Large intestine (tissue), 3 donors: ENCODE data around the gene H2BW2. TPM values are rescaled to one million over a fixed set of nuclear protein-coding genes. Genes with fewer than 3 reads are reported as not detected.
"Not testable (repeated sequence)": the region's sequence is repeated elsewhere in the genome, so short reads cannot be mapped to it uniquely, and the experiment has no call there.

Source experiments
- DNase-seq, 2 donors: peaks; one replicate each; pipeline versions ENCODE4 v3.0.0 to v3.0.0-alpha.2; 2013
- H3K27ac ChIP-seq: one replicate; pipeline ENCODE4 v1.5.1; 2013; ENCODE audit warnings: low read length
- H3K27me3 ChIP-seq: 2 replicates; pipeline ENCODE4 v1.6.1; 2013; ENCODE audit warnings: low read length; ENCODE audit not compliant: control insufficient read depth, insufficient read depth
- H3K36me3 ChIP-seq: 2 replicates; pipeline ENCODE4 v1.6.1; 2013; ENCODE audit warnings: low read length; ENCODE audit not compliant: control insufficient read depth, insufficient read depth
- H3K4me1 ChIP-seq: one replicate; pipeline ENCODE4 v1.6.1; 2013; ENCODE audit warnings: low read length; ENCODE audit not compliant: control insufficient read depth, insufficient read depth
- H3K4me3 ChIP-seq: one replicate; pipeline ENCODE4 v1.5.1; 2013; ENCODE audit warnings: low read length
- H3K9me3 ChIP-seq: one replicate; pipeline ENCODE4 v1.6.1; 2013; ENCODE audit warnings: mild to moderate bottlenecking, low read depth, low read length, moderate library complexity; ENCODE audit not compliant: control insufficient read depth
- WGBS: methylation state at CpG from one replicate; pipeline ENCODE4 v1.1.5; 2013; ENCODE audit warnings: low lambda C conversion rate; ENCODE audit not compliant: insufficient coverage; 5-methylcytosine and 5-hydroxymethylcytosine counted together
- polyA plus RNA-seq: library from polyadenylated mRNA; unstranded; fragments of 120-200 nt; gene quantifications from one replicate; pipeline ENCODE4 v1.2.1, GENCODE V29; 2013

Gene H2BW2
- polyA plus RNA-seq, 1 donor, result not detected

DNA sequence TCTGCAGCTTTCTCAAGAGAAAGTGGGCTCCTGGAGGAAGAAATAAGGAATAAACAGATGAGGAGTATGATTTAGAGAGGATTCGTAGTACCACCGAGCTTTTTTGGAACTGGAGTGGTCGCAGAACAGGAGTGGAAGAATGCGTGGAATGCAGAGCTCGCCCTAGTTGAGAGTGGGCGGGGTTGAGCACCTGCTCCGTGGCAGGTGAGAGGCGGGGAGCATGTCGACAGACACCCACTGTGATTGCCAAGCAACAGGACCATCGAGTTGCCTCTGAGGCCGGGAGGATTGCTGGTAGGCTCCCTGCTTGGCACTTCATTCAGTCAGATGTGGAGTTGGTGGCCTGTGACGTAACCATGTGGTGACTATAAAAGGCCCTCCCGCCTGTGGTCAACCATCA, 15.2 kb downstream of the H2BW2 start:
- H3K4me3 ChIP-seq, H3K27ac ChIP-seq, H3K4me1 ChIP-seq, H3K36me3 ChIP-seq, H3K27me3 ChIP-seq, DNase-seq, H3K9me3 ChIP-seq: not testable (repeated sequence)
- no CpG with 5 or more reads among the region's 13 CpGs for WGBS

DNA sequence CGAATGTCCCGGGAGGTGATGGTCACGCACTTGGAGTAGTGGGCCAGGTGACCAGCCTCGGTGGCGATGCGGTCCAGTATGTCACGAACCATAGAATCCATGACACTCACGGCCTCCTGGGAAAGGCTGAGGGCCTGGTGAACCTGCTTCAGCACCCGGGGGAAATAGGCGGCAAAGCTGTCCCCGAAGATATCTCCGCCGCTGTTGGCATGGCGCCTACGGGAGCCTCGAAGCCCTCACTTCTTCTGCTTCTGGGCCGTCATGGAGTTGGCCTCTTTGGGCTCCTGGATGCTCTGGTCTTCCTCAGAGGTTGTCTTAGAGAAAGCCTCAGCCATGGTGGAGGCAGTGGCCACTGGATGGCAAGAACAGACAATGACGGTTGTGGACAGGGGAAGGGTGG, 22.9 kb downstream of the H2BW2 start:
- not testable (repeated sequence) for H3K27me3 ChIP-seq, H3K36me3 ChIP-seq, H3K4me1 ChIP-seq, DNase-seq, H3K27ac ChIP-seq, H3K9me3 ChIP-seq, H3K4me3 ChIP-seq
- WGBS, result no CpG with 5 or more reads among the region's 18 CpGs

DNA sequence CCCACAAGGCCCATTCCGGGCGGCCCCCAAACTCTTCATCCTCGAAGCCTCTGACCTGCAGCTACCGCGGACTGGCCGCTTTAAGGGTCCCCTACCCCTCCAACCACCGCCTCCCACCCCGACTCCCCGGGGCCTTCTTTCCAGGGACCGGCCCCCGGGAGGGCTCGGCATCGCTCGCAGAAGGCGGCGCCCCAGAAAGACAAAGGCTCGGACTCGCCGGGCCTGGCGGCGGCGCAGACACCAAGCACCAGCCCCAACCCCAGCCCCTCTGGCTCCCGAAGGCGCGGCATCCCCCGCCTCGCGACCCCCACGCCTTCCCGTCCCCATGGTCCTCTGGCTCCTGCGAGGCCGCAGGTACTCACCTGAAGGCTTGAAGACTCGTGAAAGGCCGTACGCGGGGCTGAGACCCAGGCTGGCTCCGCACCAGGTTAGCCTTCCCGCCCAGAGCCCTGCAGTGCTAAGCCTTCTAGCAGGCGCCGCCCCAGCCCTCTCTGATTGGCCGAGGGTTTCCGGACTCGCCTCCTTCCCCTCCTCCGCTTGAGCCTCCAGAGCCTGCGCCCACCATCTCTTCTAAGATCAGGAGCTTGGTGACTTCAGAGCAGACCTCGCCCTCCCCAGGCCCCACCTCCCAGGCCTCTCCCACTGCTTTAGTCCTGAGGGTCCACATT, 36.2 kb downstream of the H2BW2 start, which contains the start of gene TMSB15C:
TMSB15C (minus strand) TSS at position 459 of the 668 bp plus-strand sequence.
- not testable (repeated sequence) for H3K36me3 ChIP-seq, DNase-seq, H3K4me3 ChIP-seq, H3K4me1 ChIP-seq, H3K9me3 ChIP-seq, H3K27ac ChIP-seq, H3K27me3 ChIP-seq
- WGBS, result no CpG with 5 or more reads among the region's 46 CpGs

DNA sequence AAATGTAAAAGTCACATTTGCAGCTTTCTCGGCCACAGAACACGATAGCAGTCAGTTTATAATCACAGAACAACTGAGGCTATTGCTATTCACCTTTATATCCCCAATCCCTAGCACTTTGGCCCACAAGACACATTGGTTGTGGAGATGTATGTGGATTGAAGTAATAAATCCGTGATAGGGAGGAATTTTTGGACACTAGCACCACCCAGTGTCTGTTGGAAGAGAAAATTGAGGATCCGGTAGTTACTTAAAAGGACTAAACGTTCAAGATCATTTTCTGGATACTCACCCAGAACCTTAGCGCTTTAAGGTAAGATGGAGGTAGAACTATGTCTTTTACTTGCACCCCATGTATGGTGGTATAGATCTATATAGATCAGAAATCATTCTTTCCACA, 38.1 kb downstream of the H2BW2 start:
- not testable (repeated sequence) for H3K27me3 ChIP-seq, DNase-seq, H3K4me3 ChIP-seq, H3K4me1 ChIP-seq, H3K9me3 ChIP-seq, H3K27ac ChIP-seq, H3K36me3 ChIP-seq
- no CpG with 5 or more reads among the region's 6 CpGs for WGBS

DNA sequence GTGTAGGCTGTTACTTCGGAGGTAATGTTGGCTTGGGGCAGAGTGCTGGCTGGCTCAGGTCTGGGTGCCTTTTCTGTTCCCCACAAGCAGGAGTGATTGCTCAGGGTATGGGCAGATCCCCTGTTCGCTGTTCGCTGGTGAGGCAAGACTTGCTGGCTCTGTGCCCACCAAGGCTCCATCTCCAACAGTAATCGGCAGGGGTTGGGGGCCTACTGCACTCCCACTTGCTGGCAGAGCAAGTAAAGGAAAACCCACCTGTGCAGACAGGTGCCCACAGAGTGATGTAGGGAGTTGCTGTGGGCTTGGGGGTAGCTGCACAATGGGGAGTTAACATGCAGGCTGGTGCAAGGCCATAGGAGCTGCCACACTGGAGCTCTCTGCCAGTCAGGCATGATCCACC, 44.3 kb downstream of the H2BW2 start:
- WGBS, result no CpG with 5 or more reads among the region's 4 CpGs
- DNase-seq, result no peak
- Histone ChIP-seq H3K4me3 (no peak overlapping the region), H3K9me3 (no peaks in the 10 kb centered on the region), H3K4me1 (no peaks in the 10 kb centered on the region), H3K36me3 (no peaks in the 10 kb centered on the region), H3K27me3 (no peaks in the 10 kb centered on the region), H3K27ac (no peak overlapping the region)

DNA sequence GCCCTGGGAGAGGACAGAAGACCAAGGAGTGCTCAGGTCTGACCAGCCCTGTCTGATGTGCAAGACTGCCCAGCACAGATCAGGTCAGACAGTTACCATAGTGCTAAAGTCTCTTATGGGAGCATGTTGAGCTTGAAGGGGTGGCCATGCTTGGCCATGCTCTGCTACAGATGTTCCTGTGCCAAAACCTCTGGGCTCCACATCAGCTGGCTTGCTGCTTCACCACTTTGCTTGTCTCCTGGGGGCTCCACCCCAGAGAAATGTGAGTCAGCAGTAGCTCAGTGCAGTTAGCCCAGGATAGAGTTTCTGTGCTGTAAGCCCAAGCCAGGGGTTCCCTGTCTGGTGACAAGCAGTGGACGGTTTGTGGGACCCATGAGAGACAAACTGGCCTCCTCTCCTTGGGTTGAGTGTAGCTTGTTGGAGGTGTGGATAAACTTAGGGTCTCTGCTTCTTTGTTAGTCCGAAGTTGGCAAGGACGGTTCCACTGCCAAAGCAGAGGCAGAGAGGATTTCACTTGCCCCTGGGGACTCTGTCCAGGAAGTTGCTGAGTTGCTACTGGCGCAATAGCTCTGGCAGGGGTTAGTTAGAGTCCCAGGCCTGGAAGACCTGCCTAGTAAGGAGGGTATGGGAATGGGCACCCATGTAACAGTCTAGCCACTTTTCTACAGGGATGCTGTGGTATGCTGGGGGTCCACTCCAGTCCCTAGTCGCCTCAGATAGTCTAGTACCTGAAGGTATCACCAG, 45.0 kb downstream of the H2BW2 start:
- H3K36me3 ChIP-seq, result no peaks in the 10 kb centered on the region
- H3K4me1 ChIP-seq, result no peaks in the 10 kb centered on the region
- H3K4me3 ChIP-seq, result no peak overlapping the region
- no peak overlapping the region for H3K27ac ChIP-seq
- H3K9me3 ChIP-seq, result no peaks in the 10 kb centered on the region
- DNase-seq, result no peak
- no CpG with 5 or more reads among the region's 5 CpGs for WGBS
- H3K27me3 ChIP-seq, result no peaks in the 10 kb centered on the region

DNA sequence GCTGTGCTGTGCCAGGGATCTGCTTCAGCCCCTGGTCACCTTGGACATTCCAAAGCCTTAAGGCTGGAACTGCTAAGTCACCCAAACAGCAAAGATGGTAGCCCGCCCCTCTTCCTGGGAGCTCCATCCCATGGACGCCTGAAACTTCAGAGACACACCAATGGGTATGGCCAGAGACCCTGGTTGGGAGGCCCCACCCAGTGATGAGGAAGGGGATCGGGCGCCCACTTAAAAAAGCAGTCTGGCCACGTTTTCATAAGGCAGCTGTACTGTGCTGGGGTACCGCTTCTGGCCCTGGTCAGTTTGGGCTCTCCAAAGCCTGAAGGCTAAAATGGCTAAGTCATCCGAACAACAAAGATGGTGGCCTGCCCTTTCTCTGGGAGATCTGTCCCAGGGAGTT, 45.7 kb downstream of the H2BW2 start:
- H3K4me1 ChIP-seq, result no peaks in the 10 kb centered on the region

DNA sequence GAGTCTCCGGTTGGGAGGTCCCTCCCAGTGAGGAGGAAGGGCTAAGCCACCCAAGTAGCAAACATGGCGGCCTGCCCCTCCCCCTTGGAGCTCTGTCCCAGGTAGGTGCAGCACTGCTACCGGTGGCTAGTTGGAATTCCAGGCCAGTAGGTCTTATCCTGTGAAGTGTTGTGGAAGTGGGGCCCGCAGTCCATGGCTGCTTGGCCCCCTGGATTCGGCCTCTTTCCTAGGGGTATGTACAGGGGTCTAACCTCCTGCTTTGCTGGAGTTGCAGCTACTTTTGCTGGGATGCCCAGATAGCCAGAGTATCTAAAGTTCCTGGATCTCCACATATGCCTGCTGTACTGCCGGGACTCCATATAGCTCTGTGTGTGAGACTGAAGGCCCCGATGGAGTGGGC, 46.2 kb downstream of the H2BW2 start:
- no CpG with 5 or more reads among the region's 7 CpGs for WGBS
- no peaks in the 10 kb centered on the region for H3K4me1 ChIP-seq
- no peak for DNase-seq
- no peaks in the 10 kb centered on the region for H3K27me3 ChIP-seq
- H3K27ac ChIP-seq, result no peak overlapping the region
- no peaks in the 10 kb centered on the region for H3K9me3 ChIP-seq
- no peaks in the 10 kb centered on the region for H3K36me3 ChIP-seq
- H3K4me3 ChIP-seq, result no peak overlapping the region

More for the DNA sequence above, 45.7 kb downstream of the H2BW2 start:
- Histone ChIP-seq H3K36me3 (no peaks in the 10 kb centered on the region), H3K27me3 (no peaks in the 10 kb centered on the region), H3K27ac (no peak overlapping the region), H3K9me3 (no peaks in the 10 kb centered on the region), H3K4me3 (no peak overlapping the region)
- WGBS, result no CpG with 5 or more reads among the region's 7 CpGs
- no peak for DNase-seq

Other genes starting within 250 kb of the H2BW2 start
- gene RAB9B, start 207.7 kb upstream of the H2BW2 start, polyA plus RNA-seq, result 3.2 TPM
- 10.3 TPM for gene TMSB15B, start 77.3 kb upstream of the H2BW2 start, polyA plus RNA-seq
- not detected for gene H2BW1, start 26.2 kb upstream of the H2BW2 start, polyA plus RNA-seq
- 5.6 TPM for gene TMSB15C, start 36.3 kb downstream of the H2BW2 start, polyA plus RNA-seq
- gene ZCCHC18, start 72.6 kb downstream of the H2BW2 start, polyA plus RNA-seq, result 2.3 TPM
- 10.7 TPM for gene SLC25A53, start 117.1 kb downstream of the H2BW2 start, polyA plus RNA-seq
- 22.3 TPM for gene FAM199X, start 126.5 kb downstream of the H2BW2 start, polyA plus RNA-seq
- gene ESX1, start 215.0 kb downstream of the H2BW2 start, polyA plus RNA-seq, result not detected